IMR-90 (cell line): ENCODE measurements around the gene RIOK2.

Experiments
- MAZ ChIP-seq: IDR thresholded peaks from 2 replicates; pipeline ENCODE4 v1.6.1; 2012; ENCODE audit warnings: low read depth, mild to moderate bottlenecking, low read length, improper control_type of control experiment, moderate library complexity, borderline replicate concordance
- POLR2A ChIP-seq: IDR thresholded peaks from 2 replicates; pipeline ENCODE4 v1.6.1; 2012; ENCODE audit warnings: mild to moderate bottlenecking, low read depth, low read length

DNA sequence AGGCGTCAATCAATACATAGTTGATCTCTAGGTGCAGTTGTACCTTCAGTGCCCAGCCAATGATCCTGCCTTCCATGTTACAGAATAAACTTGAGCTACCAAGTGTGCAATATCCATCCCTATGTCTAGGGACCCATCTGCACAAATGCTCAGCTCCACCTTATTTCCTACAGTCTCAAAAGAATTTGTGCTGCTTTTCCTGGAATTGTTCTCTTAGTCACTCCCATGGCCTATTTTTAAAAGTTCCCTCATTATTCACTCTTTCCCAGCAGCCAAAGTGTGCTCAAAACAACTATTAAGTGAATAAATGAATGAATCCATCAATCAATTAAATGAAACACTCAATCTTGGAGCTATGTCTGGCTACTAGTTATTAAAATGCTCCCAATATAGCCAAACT is 55.3 kb downstream of the RIOK2 start:
- TF ChIP-seq POLR2A (no peak), MAZ (no peak)
